ENCODE measurements around the gene NDUFC2. TPM values are rescaled to one million over a fixed set of nuclear protein-coding genes. Genes with fewer than 3 reads are reported as not detected.
A peak's percentile ranks its signal among the peaks of the same experiment; 100 is the strongest.

Gene NDUFC2
- 60.9 and 101 TPM in 2 replicates for total RNA-seq
- polyA plus RNA-seq: 93.9 and 113 TPM in 2 replicates
- polyA plus RNA-seq (2012): 446 and 520 TPM in 2 replicates
- 29.3 and 35.9 TPM in 2 replicates for polyA minus RNA-seq (ENCODE audit: low replicate concordance)

GRCh38 chr11:78079232-78080083 is at the start of gene NDUFC2:
TSS of gene NDUFC2 (minus strand) at chr11:78079862. CDS start at chr11:78079744, 118 bp downstream.
- peak within 1 kb of the TSS; percentile 79 to 99 (median 93) for H3K4me3 ChIP-seq (replicated peaks in 1 of 4; ENCODE audit: control extremely low read depth in 1 of 4, insufficient read depth in 1 of 4, low read depth in 3 of 4, low read length in 4 of 4)
- no peaks in the 10 kb centered on the region for H3K9me3 ChIP-seq (ENCODE audit: control insufficient read depth, insufficient read depth, low read depth, low read length)
- no peaks in the 10 kb centered on the region for H3K27me3 ChIP-seq (ENCODE audit: control insufficient read depth, insufficient read depth, low read length)
- TF ChIP-seq EZH2 (IDR thresholded peaks at IDR 0.05; ENCODE audit: low read length, missing control alignments): no peak
- TF ChIP-seq CTCF (conservative IDR thresholded peaks at IDR 0.05 in 1 of 2, IDR thresholded peaks at IDR 0.05 in 1 of 2; ENCODE audit: low read depth in 1 of 2, low read length in 2 of 2): no peak
- peaks cover 2% of the 10 kb centered on the region for H3K4me1 ChIP-seq (ENCODE audit: control insufficient read depth, extremely low read depth, insufficient read depth, low read length)
- peak within 1 kb of the TSS; percentile 99 for H3K4me2 ChIP-seq (ENCODE audit: extremely low read depth, insufficient read depth, low read length)
- no peaks in the 10 kb centered on the region for H3K36me3 ChIP-seq (ENCODE audit: control insufficient read depth, insufficient read depth, low read length)
- no peaks in the 10 kb centered on the region for H4K20me1 ChIP-seq (ENCODE audit: control insufficient read depth, extremely low read depth, insufficient read depth, low read length)
- peak within 1 kb of the TSS; percentile 93 for H3K9ac ChIP-seq (ENCODE audit: insufficient read depth, low read length)
- peak; percentile 85 to 90 for DNase-seq (ENCODE audit: low read depth in 2 of 2)
- H3K27ac ChIP-seq (ENCODE audit: insufficient read depth, low read length): peak within 1 kb of the TSS; percentile 96
- peaks cover 51% of the 10 kb centered on the region for H3K79me2 ChIP-seq (ENCODE audit: control insufficient read depth, insufficient read depth, low read length)
- H2AFZ ChIP-seq (ENCODE audit: low read length): peak within 1 kb of the TSS; percentile 96

- Histone ChIP-seq H3K4me2 (ENCODE audit: extremely low read depth, insufficient read depth, low read length) (no peak overlapping the region), H3K9me3 (ENCODE audit: control insufficient read depth, insufficient read depth, low read depth, low read length) (no peaks in the 10 kb centered on the region), H3K79me2 (ENCODE audit: control insufficient read depth, insufficient read depth, low read length) (no peaks in the 10 kb centered on the region), H3K4me3 (replicated peaks in 1 of 4; ENCODE audit: control extremely low read depth in 1 of 4, insufficient read depth in 1 of 4, low read depth in 3 of 4, low read length in 4 of 4) (no peak overlapping the region), H4K20me1 (ENCODE audit: control insufficient read depth, extremely low read depth, insufficient read depth, low read length) (no peaks in the 10 kb centered on the region), H3K36me3 (ENCODE audit: control insufficient read depth, insufficient read depth, low read length) (no peaks in the 10 kb centered on the region), H2AFZ (ENCODE audit: low read length) (no peak overlapping the region), H3K27me3 (ENCODE audit: control insufficient read depth, insufficient read depth, low read length) (no peaks in the 10 kb centered on the region), H3K27ac (ENCODE audit: insufficient read depth, low read length) (no peak overlapping the region), H3K9ac (ENCODE audit: insufficient read depth, low read length) (no peak overlapping the region), H3K4me1 (ENCODE audit: control insufficient read depth, extremely low read depth, insufficient read depth, low read length) (no peaks in the 10 kb centered on the region)
- TF ChIP-seq CTCF (conservative IDR thresholded peaks at IDR 0.05 in 1 of 2, IDR thresholded peaks at IDR 0.05 in 1 of 2; ENCODE audit: low read depth in 1 of 2, low read length in 2 of 2) (no peak), EZH2 (IDR thresholded peaks at IDR 0.05; ENCODE audit: low read length, missing control alignments) (no peak)
- no peak for DNase-seq (ENCODE audit: low read depth in 2 of 2)
Measured at GRCh38 chr11:78127403-78127802, 47.7 kb upstream of the NDUFC2 start.

GRCh38 chr11:78112582-78113275 is 33.1 kb upstream of the NDUFC2 start:
- H3K9me3 ChIP-seq (ENCODE audit: control insufficient read depth, insufficient read depth, low read depth, low read length): no peaks in the 10 kb centered on the region
- H3K27ac ChIP-seq (ENCODE audit: insufficient read depth, low read length): no peak overlapping the region
- H4K20me1 ChIP-seq (ENCODE audit: control insufficient read depth, extremely low read depth, insufficient read depth, low read length): no peaks in the 10 kb centered on the region
- no peak for DNase-seq (ENCODE audit: low read depth in 2 of 2)
- H3K36me3 ChIP-seq (ENCODE audit: control insufficient read depth, insufficient read depth, low read length): peaks cover 3% of the 10 kb centered on the region
- no peaks in the 10 kb centered on the region for H3K27me3 ChIP-seq (ENCODE audit: control insufficient read depth, insufficient read depth, low read length)
- no peak overlapping the region for H3K4me3 ChIP-seq (replicated peaks in 1 of 4; ENCODE audit: control extremely low read depth in 1 of 4, insufficient read depth in 1 of 4, low read depth in 3 of 4, low read length in 4 of 4)
- no peak overlapping the region for H3K4me2 ChIP-seq (ENCODE audit: extremely low read depth, insufficient read depth, low read length)
- H3K9ac ChIP-seq (ENCODE audit: insufficient read depth, low read length): no peak overlapping the region
- no peaks in the 10 kb centered on the region for H3K79me2 ChIP-seq (ENCODE audit: control insufficient read depth, insufficient read depth, low read length)
- TF ChIP-seq CTCF (conservative IDR thresholded peaks at IDR 0.05 in 1 of 2, IDR thresholded peaks at IDR 0.05 in 1 of 2; ENCODE audit: low read depth in 1 of 2, low read length in 2 of 2) (no peak), EZH2 (IDR thresholded peaks at IDR 0.05; ENCODE audit: low read length, missing control alignments) (no peak)
- no peak overlapping the region for H2AFZ ChIP-seq (ENCODE audit: low read length)
- peaks cover 2% of the 10 kb centered on the region for H3K4me1 ChIP-seq (ENCODE audit: control insufficient read depth, extremely low read depth, insufficient read depth, low read length)
